Measurements from ENCODE around the gene FSTL1. TPM values are rescaled to one million over a fixed set of nuclear protein-coding genes. Genes with fewer than 3 reads are reported as not detected.

FSTL1 gene
- total RNA-seq, 2 donors from 2014 or later: 212 to 265 TPM

GRCh38 chr3:120496278-120497002 lies 45.6 kb upstream of the FSTL1 start:
- intact Hi-C loops (cut with DNase I): loop anchor here (10.0 kb wide), 1 partner anchor 52 kb away; no protein-coding TSS in a partner anchor
- H3K4me1 ChIP-seq (replicated peaks): no peaks in the 10 kb centered on the region
- no peaks in the 10 kb centered on the region for H3K36me3 ChIP-seq
- 45% methylated on average over 3 of the region's 3 CpGs for WGBS
- no peaks in the 10 kb centered on the region for H3K9me3 ChIP-seq
- DNase-seq (ENCODE audit: low spot score): no peak
- H3K4me3 ChIP-seq: no peak overlapping the region
- no peak for TF ChIP-seq POLR2A (IDR thresholded peaks at IDR 0.05)
- TF ChIP-seq POLR2AphosphoS5 (IDR thresholded peaks at IDR 0.05): no peak
- TF ChIP-seq CTCF (IDR thresholded peaks at IDR 0.05): no peak
- H3K27ac ChIP-seq: no peak overlapping the region
- H3K27me3 ChIP-seq (replicated peaks; ENCODE audit: insufficient read depth): no peaks in the 10 kb centered on the region

- H3K36me3 ChIP-seq: no peaks in the 10 kb centered on the region
- H3K4me1 ChIP-seq (replicated peaks): no peaks in the 10 kb centered on the region
- H3K9me3 ChIP-seq: no peaks in the 10 kb centered on the region
- DNase-seq (ENCODE audit: low spot score): no peak
- H3K27me3 ChIP-seq (replicated peaks; ENCODE audit: insufficient read depth): no peaks in the 10 kb centered on the region
- intact Hi-C loops (cut with DNase I): loop anchor here (10.0 kb wide), 1 partner anchor 51 kb away; no protein-coding TSS in a partner anchor
- no peak overlapping the region for H3K4me3 ChIP-seq
- TF ChIP-seq POLR2A (IDR thresholded peaks at IDR 0.05): no peak
- TF ChIP-seq CTCF (IDR thresholded peaks at IDR 0.05): no peak
- no peak for TF ChIP-seq POLR2AphosphoS5 (IDR thresholded peaks at IDR 0.05)
- no peak overlapping the region for H3K27ac ChIP-seq
- WGBS: 94% methylated on average over 2 of the region's 2 CpGs
Measured at GRCh38 chr3:120495809-120496208, 45.0 kb upstream of the FSTL1 start.

- no peaks in the 10 kb centered on the region for H3K9me3 ChIP-seq
- no peak for TF ChIP-seq POLR2A (IDR thresholded peaks at IDR 0.05)
- TF ChIP-seq CTCF (IDR thresholded peaks at IDR 0.05): no peak
- TF ChIP-seq POLR2AphosphoS5 (IDR thresholded peaks at IDR 0.05): peak; percentile 63
- intact Hi-C loops (cut with DNase I): loop anchor here (10.0 kb wide), 1 partner anchor 47 kb away; no protein-coding TSS in a partner anchor
- no peaks in the 10 kb centered on the region for H3K36me3 ChIP-seq
- H3K27ac ChIP-seq: no peak overlapping the region
- no peaks in the 10 kb centered on the region for H3K4me1 ChIP-seq (replicated peaks)
- H3K27me3 ChIP-seq (replicated peaks; ENCODE audit: insufficient read depth): no peaks in the 10 kb centered on the region
- WGBS: 46% methylated on average over 5 of the region's 5 CpGs
- DNase-seq (ENCODE audit: low spot score): peak; percentile 43
- no peak overlapping the region for H3K4me3 ChIP-seq
Measured at GRCh38 chr3:120492103-120492502, 41.3 kb upstream of the FSTL1 start.

- no peak for TF ChIP-seq CTCF (IDR thresholded peaks at IDR 0.05)
- TF ChIP-seq POLR2AphosphoS5 (IDR thresholded peaks at IDR 0.05): no peak
- no peak for TF ChIP-seq POLR2A (IDR thresholded peaks at IDR 0.05)
- intact Hi-C loops (cut with DNase I): no loop called here
- H3K4me1 ChIP-seq (replicated peaks): no peaks in the 10 kb centered on the region
- 92% methylated on average over 2 of the region's 2 CpGs for WGBS
- no peaks in the 10 kb centered on the region for H3K36me3 ChIP-seq
- H3K27ac ChIP-seq: no peak overlapping the region
- H3K9me3 ChIP-seq: no peaks in the 10 kb centered on the region
- no peak overlapping the region for H3K4me3 ChIP-seq
- no peaks in the 10 kb centered on the region for H3K27me3 ChIP-seq (replicated peaks; ENCODE audit: insufficient read depth)
- DNase-seq (ENCODE audit: low spot score): no peak
Measured at GRCh38 chr3:120489421-120489820, 38.6 kb upstream of the FSTL1 start.

GRCh38 chr3:120488296-120488695 lies 37.5 kb upstream of the FSTL1 start:
- no peaks in the 10 kb centered on the region for H3K9me3 ChIP-seq
- no peaks in the 10 kb centered on the region for H3K27me3 ChIP-seq (replicated peaks; ENCODE audit: insufficient read depth)
- no peaks in the 10 kb centered on the region for H3K4me1 ChIP-seq (replicated peaks)
- H3K27ac ChIP-seq: no peak overlapping the region
- intact Hi-C loops (cut with DNase I): no loop called here
- H3K4me3 ChIP-seq: no peak overlapping the region
- DNase-seq (ENCODE audit: low spot score): no peak
- no peaks in the 10 kb centered on the region for H3K36me3 ChIP-seq
- WGBS: 95% methylated on average over 3 of the region's 3 CpGs
- no peak for TF ChIP-seq CTCF (IDR thresholded peaks at IDR 0.05)
- no peak for TF ChIP-seq POLR2AphosphoS5 (IDR thresholded peaks at IDR 0.05)
- no peak for TF ChIP-seq POLR2A (IDR thresholded peaks at IDR 0.05)
